Neutrophil (primary cell): ENCODE data around the gene PTPRZ1.

Experiments
- H3K27ac ChIP-seq: fragments of 200-600 bp; sonication (generic); 2 replicates; pipeline ENCODE4 v1.5.1; 2016; ENCODE audit warnings: mild to moderate bottlenecking, moderate library complexity
- H3K27me3 ChIP-seq: fragments of 200-600 bp; sonication (generic); 2 replicates; pipeline ENCODE4 v1.6.0; 2016; ENCODE audit warnings: mild to moderate bottlenecking
- H3K36me3 ChIP-seq: fragments of 200-600 bp; sonication (generic); 2 replicates; pipeline ENCODE4 v1.5.1; 2017
- H3K4me1 ChIP-seq, 2 experiments: fragments of 200-600 bp in 1 of 2; sonication (generic) in 1 of 2; 1 replicate in 1 of 2; 2 replicates in 1 of 2; pipeline versions ENCODE4 v1.5.1 to v1.6.1; 2013 to 2016; ENCODE audit warnings: low read depth in 1 of 2, low read length in 1 of 2, mild to moderate bottlenecking in 1 of 2, moderate library complexity in 1 of 2; ENCODE audit not compliant: control insufficient read depth in 1 of 2, insufficient read depth in 1 of 2
- H3K4me3 ChIP-seq, 2 experiments: fragments of 200-600 bp in 1 of 2; sonication (generic) in 1 of 2; 1 replicate in 1 of 2; 2 replicates in 1 of 2; pipeline ENCODE4 v1.5.1; 2013 to 2016; ENCODE audit warnings: low read depth in 1 of 2, low read length in 1 of 2, mild to moderate bottlenecking in 1 of 2, moderate library complexity in 1 of 2
- H3K9me3 ChIP-seq: fragments of 200-600 bp; sonication (generic); 2 replicates; pipeline ENCODE4 v1.5.1; 2016
- TF ChIP-seq, protein P1 (sequence below): fragments of 200-600 bp; sonication (generic); IDR thresholded peaks from 2 replicates; pipeline ENCODE4 v1.5.1; 2016; ENCODE audit warnings: antibody characterized with exemption

PTPRZ1 gene

DNA sequence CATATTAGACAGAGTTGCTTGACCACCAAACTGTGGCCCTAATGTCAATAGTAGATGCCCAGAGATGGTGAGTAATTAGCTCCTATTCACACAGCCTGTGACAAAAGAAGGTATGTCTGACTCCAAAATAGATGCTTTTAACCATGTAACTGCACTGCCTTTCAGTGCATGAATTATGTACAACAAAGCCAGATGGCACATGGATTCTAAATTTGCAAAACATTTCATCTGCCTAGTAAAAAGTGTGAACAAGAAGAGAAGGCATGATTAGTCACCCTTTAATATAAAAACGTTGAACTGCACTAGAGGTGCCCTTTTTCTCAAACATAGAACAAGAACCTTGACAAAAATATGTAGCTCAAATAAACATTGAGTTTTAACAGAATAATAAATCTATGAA lies 35.5 kb upstream of the PTPRZ1 start:
- no peak overlapping the region for H3K27ac ChIP-seq
- no peaks in the 10 kb centered on the region for H3K9me3 ChIP-seq
- H3K27me3 ChIP-seq, result no peaks in the 10 kb centered on the region
- no peaks in the 10 kb centered on the region for H3K36me3 ChIP-seq
- TF ChIP-seq, protein P1, sequence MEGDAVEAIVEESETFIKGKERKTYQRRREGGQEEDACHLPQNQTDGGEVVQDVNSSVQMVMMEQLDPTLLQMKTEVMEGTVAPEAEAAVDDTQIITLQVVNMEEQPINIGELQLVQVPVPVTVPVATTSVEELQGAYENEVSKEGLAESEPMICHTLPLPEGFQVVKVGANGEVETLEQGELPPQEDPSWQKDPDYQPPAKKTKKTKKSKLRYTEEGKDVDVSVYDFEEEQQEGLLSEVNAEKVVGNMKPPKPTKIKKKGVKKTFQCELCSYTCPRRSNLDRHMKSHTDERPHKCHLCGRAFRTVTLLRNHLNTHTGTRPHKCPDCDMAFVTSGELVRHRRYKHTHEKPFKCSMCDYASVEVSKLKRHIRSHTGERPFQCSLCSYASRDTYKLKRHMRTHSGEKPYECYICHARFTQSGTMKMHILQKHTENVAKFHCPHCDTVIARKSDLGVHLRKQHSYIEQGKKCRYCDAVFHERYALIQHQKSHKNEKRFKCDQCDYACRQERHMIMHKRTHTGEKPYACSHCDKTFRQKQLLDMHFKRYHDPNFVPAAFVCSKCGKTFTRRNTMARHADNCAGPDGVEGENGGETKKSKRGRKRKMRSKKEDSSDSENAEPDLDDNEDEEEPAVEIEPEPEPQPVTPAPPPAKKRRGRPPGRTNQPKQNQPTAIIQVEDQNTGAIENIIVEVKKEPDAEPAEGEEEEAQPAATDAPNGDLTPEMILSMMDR, result no peak
- no peak overlapping the region for H3K4me3 ChIP-seq
- H3K4me1 ChIP-seq, result no peaks in the 10 kb centered on the region

DNA sequence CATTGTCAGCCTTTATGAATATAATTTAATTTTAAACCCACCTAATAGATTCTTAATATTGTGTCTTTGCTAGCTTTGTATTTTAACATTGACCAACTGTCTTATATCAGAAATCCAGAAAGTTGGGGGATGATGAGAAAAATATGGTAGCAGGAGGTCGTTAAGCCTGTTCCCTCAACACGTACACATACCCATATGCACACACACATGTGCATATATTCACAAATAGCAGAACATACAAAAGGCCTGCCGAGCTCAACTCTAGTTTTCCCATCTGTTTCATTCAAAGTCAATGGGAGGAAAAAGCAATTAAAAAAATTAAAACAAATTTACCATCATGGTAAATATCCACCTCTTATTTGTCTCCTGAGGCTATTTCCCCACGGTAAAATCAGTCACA lies 25.9 kb upstream of the PTPRZ1 start:
- H3K27me3 ChIP-seq, result no peaks in the 10 kb centered on the region
- no peak overlapping the region for H3K27ac ChIP-seq
- TF ChIP-seq, protein P1, result no peak
- no peaks in the 10 kb centered on the region for H3K4me1 ChIP-seq
- no peaks in the 10 kb centered on the region for H3K9me3 ChIP-seq
- H3K4me3 ChIP-seq, result no peak overlapping the region
- H3K36me3 ChIP-seq, result no peaks in the 10 kb centered on the region

DNA sequence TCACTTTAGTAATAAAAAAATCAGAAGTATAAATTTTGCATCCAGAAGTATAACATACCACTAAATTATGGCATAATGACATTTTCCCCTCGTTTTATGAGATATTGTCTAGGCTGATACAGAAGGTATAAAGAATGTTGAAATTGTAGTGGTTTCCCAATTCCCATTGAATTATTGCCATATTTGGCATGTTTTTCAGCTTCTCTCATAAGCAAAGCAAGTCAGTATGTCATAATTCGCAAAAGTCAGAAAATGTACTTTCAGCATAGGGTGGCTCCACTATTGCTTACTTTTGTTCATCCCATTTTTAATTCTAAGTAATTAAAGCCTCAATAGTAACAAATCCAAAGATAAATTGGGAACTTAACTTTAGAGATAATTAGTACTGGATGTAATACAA lies 19.7 kb upstream of the PTPRZ1 start:
- Histone ChIP-seq H3K27me3 (no peaks in the 10 kb centered on the region), H3K4me3 (no peak overlapping the region), H3K36me3 (no peaks in the 10 kb centered on the region), H3K27ac (no peak overlapping the region), H3K4me1 (no peaks in the 10 kb centered on the region), H3K9me3 (no peaks in the 10 kb centered on the region)
- TF ChIP-seq, protein P1, result no peak

DNA sequence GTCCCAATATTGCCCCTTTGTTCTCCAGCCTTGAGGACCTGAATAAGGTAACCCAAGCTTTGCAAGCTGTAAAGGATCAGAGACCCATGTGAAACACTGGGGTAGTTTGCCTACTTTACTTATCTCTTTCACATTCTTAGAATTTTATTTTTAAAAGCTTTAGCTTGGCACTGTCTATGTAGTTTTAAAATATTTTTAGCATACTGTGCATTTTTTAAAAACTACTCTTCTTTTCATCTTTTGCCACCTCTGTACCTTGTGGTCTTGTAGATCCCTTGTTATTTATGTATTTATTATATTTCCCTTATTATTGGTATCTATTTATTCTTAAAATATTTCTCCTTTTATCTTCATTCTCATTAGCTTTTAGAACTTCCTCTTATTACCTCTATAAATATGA lies 12.0 kb upstream of the PTPRZ1 start:
- Histone ChIP-seq H3K27ac (no peak overlapping the region), H3K36me3 (no peaks in the 10 kb centered on the region), H3K27me3 (no peaks in the 10 kb centered on the region), H3K4me3 (no peak overlapping the region), H3K9me3 (no peaks in the 10 kb centered on the region), H3K4me1 (no peaks in the 10 kb centered on the region)
- TF ChIP-seq, protein P1, result no peak

DNA sequence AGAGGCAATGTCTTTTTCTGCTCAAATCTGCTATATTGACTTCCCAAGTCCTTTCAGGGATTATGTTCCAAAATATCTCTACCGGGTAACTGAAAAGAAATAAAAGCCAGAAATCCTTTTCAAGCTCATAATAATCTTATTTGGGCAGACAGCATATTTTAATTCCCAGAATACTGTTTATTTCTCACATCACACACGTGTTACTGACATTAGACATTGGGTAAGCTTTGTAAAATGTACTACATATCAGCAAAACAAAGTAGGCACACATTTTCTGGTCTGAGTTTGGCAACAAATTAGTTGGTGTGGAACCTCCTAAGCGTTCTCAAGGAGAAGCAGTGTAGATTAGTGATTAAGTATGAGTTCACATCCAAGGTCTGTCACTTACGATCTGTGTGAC lies 10.4 kb upstream of the PTPRZ1 start:
- Histone ChIP-seq H3K4me3 (no peak overlapping the region), H3K36me3 (no peaks in the 10 kb centered on the region), H3K27me3 (no peaks in the 10 kb centered on the region), H3K9me3 (no peaks in the 10 kb centered on the region), H3K4me1 (no peaks in the 10 kb centered on the region), H3K27ac (no peak overlapping the region)
- TF ChIP-seq, protein P1, result no peak

DNA sequence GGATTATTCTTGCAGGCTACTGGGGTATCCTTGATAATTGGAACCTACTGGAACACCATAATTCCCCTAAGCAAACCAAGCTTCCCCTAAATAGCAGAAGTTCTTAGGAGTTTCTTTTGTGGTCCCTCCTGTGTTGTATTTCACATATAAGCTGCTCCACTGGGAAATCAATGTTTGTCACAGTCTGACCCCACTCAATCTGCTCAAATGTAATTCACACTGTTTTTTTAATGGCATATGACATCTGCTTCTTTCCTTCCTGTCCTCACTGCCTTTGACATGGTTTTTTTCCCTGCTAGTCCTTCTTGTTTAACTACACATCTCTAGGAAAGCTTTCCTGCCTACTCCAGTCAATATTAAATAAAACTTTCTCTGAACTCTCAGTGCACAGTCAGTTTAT lies 1.8 kb upstream of the PTPRZ1 start:
- peaks cover 57% of the 10 kb centered on the region for H3K27me3 ChIP-seq
- TF ChIP-seq, protein P1, result no peak
- H3K4me3 ChIP-seq, result no peak overlapping the region
- H3K27ac ChIP-seq, result no peak overlapping the region
- H3K9me3 ChIP-seq, result no peaks in the 10 kb centered on the region
- H3K36me3 ChIP-seq, result no peaks in the 10 kb centered on the region
- H3K4me1 ChIP-seq, result no peaks in the 10 kb centered on the region
